NCI-H2227 (cell line): ENCODE data around the gene LRP2.

Experiments
- DNase-seq: peaks from one replicate; lab custom pipeline; 2025; ENCODE audit not compliant: unreplicated experiment; lab: John Stamatoyannopoulos, UW

LRP2 gene

GRCh38 chr2:169247211-169247610, 115.1 kb downstream of the LRP2 start:
- DNase-seq: no peak

- DNase-seq: no peak
These were observed 121.9 kb downstream of the LRP2 start for GRCh38 chr2:169240405-169240804.

GRCh38 chr2:169237939-169238338, 124.4 kb downstream of the LRP2 start:
- no peak for DNase-seq

GRCh38 chr2:169237286-169237685, 125.0 kb downstream of the LRP2 start:
- DNase-seq: no peak

GRCh38 chr2:169232551-169233154, 129.7 kb downstream of the LRP2 start:
- DNase-seq: no peak

GRCh38 chr2:169230204-169230603, 132.1 kb downstream of the LRP2 start:
- no peak for DNase-seq

GRCh38 chr2:169229590-169229989, 132.7 kb downstream of the LRP2 start:
- no peak for DNase-seq

GRCh38 chr2:169225906-169226305, 136.4 kb downstream of the LRP2 start:
- no peak for DNase-seq

- DNase-seq: no peak
These were observed 137.0 kb downstream of the LRP2 start for GRCh38 chr2:169225233-169225750.

- no peak for DNase-seq
These were observed 139.7 kb downstream of the LRP2 start for GRCh38 chr2:169222665-169223064.

- DNase-seq: peak; percentile 45
These were observed 140.5 kb downstream of the LRP2 start for GRCh38 chr2:169221745-169222369.

- no peak for DNase-seq
These were observed 151.4 kb downstream of the LRP2 start for GRCh38 chr2:169210917-169211316.

GRCh38 chr2:169208026-169208425, 154.3 kb downstream of the LRP2 start:
- DNase-seq: no peak

GRCh38 chr2:169205176-169205575, 157.2 kb downstream of the LRP2 start:
- no peak for DNase-seq

- DNase-seq: no peak
These were observed 158.4 kb downstream of the LRP2 start for GRCh38 chr2:169203952-169204351.

- DNase-seq: no peak
These were observed 161.6 kb downstream of the LRP2 start for GRCh38 chr2:169200756-169201155.

- DNase-seq: peak; percentile 24
These were observed 168.7 kb downstream of the LRP2 start for GRCh38 chr2:169193618-169194017.

- no peak for DNase-seq
These were observed 172.0 kb downstream of the LRP2 start for GRCh38 chr2:169190197-169190775.

- DNase-seq: no peak
These were observed 173.2 kb downstream of the LRP2 start for GRCh38 chr2:169189132-169189531.

GRCh38 chr2:169185711-169186110, 176.6 kb downstream of the LRP2 start:
- DNase-seq: no peak

GRCh38 chr2:169184074-169184473, 178.3 kb downstream of the LRP2 start:
- DNase-seq: no peak

GRCh38 chr2:169182573-169182972, 179.8 kb downstream of the LRP2 start:
- no peak for DNase-seq
